Neural cell (in vitro differentiated cells): ENCODE data around the gene STK10.

ENCODE experiments used
- CTCF ChIP-seq: fragments of 450-650 bp; IDR thresholded peaks from 2 replicates; pipeline ENCODE4 v1.5.1; 2014; ENCODE audit warnings: antibody characterized with exemption, mild to moderate bottlenecking, moderate library complexity; ENCODE audit not compliant: poor library complexity, severe bottlenecking
- REST ChIP-seq: IDR thresholded peaks from 2 replicates; pipeline ENCODE4 v1.6.1; 2012; ENCODE audit warnings: borderline replicate concordance
- TAF1 ChIP-seq: IDR thresholded peaks from 2 replicates; pipeline ENCODE4 v1.6.1; 2012; ENCODE audit warnings: low read depth

GRCh38 chr5:172144931-172145869 lies 42.8 kb downstream of the STK10 start:
- TF ChIP-seq TAF1 (no peak), CTCF (no peak), REST (no peak)
